ENCODE data around the gene KIFBP.
"Not testable (repeated sequence)": the region's sequence is repeated elsewhere in the genome, so short reads cannot be mapped to it uniquely, and the experiment has no call there.

The KIFBP gene, protein sequence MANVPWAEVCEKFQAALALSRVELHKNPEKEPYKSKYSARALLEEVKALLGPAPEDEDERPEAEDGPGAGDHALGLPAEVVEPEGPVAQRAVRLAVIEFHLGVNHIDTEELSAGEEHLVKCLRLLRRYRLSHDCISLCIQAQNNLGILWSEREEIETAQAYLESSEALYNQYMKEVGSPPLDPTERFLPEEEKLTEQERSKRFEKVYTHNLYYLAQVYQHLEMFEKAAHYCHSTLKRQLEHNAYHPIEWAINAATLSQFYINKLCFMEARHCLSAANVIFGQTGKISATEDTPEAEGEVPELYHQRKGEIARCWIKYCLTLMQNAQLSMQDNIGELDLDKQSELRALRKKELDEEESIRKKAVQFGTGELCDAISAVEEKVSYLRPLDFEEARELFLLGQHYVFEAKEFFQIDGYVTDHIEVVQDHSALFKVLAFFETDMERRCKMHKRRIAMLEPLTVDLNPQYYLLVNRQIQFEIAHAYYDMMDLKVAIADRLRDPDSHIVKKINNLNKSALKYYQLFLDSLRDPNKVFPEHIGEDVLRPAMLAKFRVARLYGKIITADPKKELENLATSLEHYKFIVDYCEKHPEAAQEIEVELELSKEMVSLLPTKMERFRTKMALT

GRCh38 chr10:68988530-68989316 lies at the start of gene KIFBP:
Gene KIFBP, plus strand, starts transcription at chr10:68988803. Its CDS starts 30 bp downstream, at chr10:68988833.
- DNase-seq (ENCODE audit: low read depth, low spot score): peak; percentile 45

GRCh38 chr10:68938884-68939283 lies 49.7 kb upstream of the KIFBP start:
- no peak for DNase-seq (ENCODE audit: low read depth, low spot score)

DNA sequence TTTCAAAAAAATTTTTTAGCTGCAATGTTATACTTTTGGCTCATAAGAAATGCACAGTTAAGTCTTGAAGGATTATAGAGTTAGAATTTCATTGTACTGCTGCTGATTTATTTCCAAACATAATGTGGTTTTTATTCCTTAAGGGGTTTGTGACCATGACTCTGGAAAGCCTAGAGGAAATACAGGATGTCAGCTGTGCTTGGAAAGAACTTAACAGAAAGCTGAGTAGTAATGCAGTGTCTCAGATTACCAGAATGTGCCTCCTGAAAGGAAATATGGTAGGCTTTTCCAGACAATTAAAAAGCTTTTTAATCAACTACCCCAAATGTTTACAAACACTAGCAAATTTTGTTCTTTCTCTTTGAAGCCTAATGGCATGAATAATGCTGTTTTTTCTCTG lies 47.7 kb upstream of the KIFBP start:
- DNase-seq (ENCODE audit: low read depth, low spot score): not testable (repeated sequence)

- DNase-seq (ENCODE audit: low read depth, low spot score): no peak
Observed at GRCh38 chr10:68950598-68950997, 38.0 kb upstream of the KIFBP start.

DNA sequence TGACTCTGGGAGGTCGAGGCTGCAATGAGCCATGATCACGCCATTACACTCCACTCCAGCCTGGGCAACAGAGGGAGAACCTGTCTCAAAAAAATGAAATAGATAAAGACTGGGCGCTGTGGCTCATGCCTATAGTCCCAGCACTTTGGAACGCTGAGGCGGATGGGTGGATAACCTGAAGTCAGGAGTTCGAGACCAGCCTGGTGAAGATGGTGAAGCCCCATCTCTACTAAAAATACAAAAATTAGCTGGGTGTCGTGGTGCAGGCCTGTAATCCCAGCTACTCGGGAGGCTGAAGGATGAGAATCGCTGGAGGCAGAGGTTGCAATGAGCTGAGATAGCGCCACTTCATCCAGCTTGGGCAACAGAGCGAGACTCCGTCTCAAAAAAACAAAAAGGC lies 33.7 kb upstream of the KIFBP start:
- DNase-seq (ENCODE audit: low read depth, low spot score): no peak

GRCh38 chr10:68955355-68955831 lies 33.2 kb upstream of the KIFBP start:
- no peak for DNase-seq (ENCODE audit: low read depth, low spot score)

DNA sequence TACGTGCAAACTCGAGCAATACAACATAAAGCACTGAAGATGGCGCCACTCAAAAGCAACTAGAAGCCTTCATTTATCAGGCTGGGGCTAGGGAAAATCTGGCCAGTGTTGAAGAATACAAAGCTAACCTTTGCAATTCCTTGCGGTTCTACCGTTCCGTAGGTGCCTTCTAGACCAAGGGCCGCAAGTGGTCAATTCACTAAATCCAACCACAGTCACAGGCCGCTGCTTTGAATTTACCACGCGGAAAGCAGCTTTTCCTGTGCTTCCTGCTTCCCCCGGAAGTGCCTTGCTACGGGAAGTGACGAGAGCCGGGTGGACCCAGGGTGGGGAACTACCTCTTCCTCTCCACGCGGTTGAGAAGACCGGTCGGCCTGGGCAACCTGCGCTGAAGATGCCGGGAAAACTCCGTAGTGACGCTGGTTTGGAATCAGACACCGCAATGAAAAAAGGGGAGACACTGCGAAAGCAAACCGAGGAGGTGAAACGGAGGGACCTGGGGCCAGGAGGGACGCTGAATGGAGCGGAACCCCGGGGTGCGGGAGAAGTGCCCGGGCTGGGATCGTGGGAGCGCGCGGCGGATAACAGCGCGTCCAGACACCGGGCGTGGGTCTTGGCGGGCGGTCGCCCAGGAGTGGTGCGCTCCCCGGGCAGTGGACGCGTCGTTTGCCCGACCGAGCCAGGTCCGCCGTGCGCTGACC lies 32.6 kb upstream of the KIFBP start, which contains the start of gene DDX21:
Gene DDX21, plus strand, starts transcription at position 339 of the 701 bp plus-strand sequence. Its CDS starts 56 bp downstream, at position 395.
- peak; percentile 78 for DNase-seq (ENCODE audit: low read depth, low spot score)

GRCh38 chr10:68957284-68957615 lies 31.4 kb upstream of the KIFBP start:
- DNase-seq (ENCODE audit: low read depth, low spot score): no peak

GRCh38 chr10:68957654-68958053 lies 30.9 kb upstream of the KIFBP start:
- no peak for DNase-seq (ENCODE audit: low read depth, low spot score)

DNA sequence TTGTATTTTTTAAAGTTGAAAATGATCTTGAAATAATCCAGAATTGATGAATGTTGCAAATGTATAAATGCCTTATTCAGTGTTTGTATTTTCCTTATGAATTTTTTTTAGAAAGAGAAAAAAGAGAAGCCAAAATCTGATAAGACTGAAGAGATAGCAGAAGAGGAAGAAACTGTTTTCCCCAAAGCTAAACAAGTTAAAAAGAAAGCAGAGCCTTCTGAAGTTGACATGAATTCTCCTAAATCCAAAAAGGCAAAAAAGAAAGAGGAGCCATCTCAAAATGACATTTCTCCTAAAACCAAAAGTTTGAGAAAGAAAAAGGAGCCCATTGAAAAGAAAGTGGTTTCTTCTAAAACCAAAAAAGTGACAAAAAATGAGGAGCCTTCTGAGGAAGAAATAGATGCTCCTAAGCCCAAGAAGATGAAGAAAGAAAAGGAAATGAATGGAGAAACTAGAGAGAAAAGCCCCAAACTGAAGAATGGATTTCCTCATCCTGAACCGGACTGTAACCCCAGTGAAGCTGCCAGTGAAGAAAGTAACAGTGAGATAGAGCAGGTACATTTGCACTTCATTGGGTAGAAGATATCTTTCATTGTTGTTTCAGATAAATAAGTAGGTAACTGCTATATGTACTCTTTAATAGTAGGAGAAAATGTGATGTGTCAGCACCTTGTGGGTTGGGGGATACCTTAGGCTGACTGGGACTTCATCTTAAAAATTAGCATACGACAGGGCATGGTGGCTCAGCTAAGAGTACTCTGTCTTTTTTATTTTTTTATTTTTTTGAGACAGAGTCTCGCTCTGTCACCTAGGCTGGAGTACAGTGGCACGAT lies 28.7 kb upstream of the KIFBP start:
- no peak for DNase-seq (ENCODE audit: low read depth, low spot score)

DNA sequence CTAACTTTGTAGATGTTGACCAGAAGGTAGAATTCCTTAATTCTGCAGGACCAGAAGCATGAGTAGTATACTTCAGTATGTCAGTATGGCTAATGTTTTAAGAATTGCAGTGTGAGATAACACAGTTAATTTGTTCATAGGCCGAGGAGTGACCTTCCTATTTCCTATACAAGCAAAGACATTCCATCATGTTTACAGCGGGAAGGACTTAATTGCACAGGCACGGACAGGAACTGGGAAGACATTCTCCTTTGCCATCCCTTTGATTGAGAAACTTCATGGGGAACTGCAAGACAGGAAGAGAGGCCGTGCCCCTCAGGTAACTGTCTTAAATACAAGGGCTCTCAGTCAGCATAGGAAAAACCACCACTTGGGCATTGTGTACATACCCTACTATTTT lies 25.5 kb upstream of the KIFBP start:
- DNase-seq (ENCODE audit: low read depth, low spot score): no peak

GRCh38 chr10:68973975-68974374 lies 14.6 kb upstream of the KIFBP start:
- no peak for DNase-seq (ENCODE audit: low read depth, low spot score)

DNA sequence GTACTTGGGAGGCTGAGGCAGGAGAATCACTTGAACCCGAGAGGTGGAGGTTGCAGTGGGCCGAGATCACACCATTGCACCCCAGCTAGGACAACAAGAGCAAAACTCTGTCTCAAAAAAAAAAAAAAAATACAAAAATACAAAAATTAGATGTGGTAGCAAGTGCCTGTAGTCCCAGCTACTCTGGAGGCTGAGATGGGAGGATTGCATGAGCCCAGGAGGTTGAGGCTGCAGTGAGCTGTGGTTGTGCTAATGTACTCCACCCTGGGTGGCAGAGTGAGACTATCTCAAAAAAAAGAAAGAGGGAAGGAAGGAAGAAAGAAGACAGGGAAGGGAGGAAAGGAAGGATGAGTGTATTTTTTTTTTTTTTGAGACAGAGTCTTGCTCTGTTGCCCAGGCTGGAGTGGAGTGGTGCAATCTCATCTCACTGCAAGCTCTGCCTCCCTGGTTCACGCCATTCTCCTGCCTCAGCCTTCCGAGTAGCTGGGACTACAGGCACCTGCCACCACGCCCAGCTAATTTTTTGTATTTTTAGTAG lies 12.6 kb upstream of the KIFBP start:
- DNase-seq (ENCODE audit: low read depth, low spot score): not testable (repeated sequence)

GRCh38 chr10:68979738-68980137 lies 8.9 kb upstream of the KIFBP start:
- not testable (repeated sequence) for DNase-seq (ENCODE audit: low read depth, low spot score)

DNA sequence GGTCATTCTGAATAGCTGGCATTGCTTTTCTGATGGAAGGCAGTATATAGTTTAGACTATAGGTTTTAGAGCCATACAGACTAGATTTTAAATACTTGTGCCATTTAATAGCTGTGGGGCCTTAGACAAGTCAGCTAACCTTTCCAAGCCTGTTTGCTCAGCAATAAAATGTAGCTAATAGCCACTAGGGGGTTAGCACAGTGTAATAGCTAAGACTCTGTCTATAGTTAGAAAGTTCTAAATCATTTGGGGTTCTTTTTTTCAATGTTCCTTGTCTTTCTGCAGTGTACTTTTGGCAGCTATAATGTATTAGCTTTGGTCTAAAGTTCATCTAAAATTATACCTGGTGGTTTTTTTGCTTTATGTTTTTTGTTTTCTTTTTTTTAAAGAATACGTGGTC lies 7.5 kb upstream of the KIFBP start:
- DNase-seq (ENCODE audit: low read depth, low spot score): no peak

DNA sequence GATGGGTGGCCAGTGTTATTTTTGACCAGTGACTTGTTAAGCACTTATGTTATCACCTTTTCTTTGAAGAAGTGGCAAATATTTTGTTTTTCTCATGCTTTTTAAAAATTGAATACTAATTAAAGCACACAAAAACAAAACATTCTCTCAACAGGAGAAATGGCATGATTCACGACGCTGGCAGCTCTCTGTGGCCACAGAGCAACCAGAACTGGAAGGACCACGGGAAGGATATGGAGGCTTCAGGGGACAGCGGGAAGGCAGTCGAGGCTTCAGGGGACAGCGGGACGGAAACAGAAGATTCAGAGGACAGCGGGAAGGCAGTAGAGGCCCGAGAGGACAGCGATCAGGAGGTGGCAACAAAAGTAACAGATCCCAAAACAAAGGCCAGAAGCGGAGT lies 6.2 kb upstream of the KIFBP start:
- no peak for DNase-seq (ENCODE audit: low read depth, low spot score)

GRCh38 chr10:68987611-68988010 lies 992 bp upstream of the KIFBP start:
- no peak for DNase-seq (ENCODE audit: low read depth, low spot score)

GRCh38 chr10:68989317-68989990 lies 851 bp downstream of the KIFBP start:
- DNase-seq (ENCODE audit: low read depth, low spot score): no peak

- DNase-seq (ENCODE audit: low read depth, low spot score): no peak
Observed at GRCh38 chr10:68992636-68993440, 4.2 kb downstream of the KIFBP start.
